A549 treated with dexamethasone at 1 μM for 4 hours (cell line): ENCODE data around the gene SLC17A1. TPM values are rescaled to one million over a fixed set of nuclear protein-coding genes. Genes with fewer than 3 reads are reported as not detected.

Source experiments
- total RNA-seq: library from RNA; stranded (reverse); fragments of 200-300 nt; extraction: Qiagen RNA extraction; gene quantifications from 5 replicates; pipeline ENCODE4 v1.2.3, GENCODE V29; 2022

SLC17A1 gene, protein sequence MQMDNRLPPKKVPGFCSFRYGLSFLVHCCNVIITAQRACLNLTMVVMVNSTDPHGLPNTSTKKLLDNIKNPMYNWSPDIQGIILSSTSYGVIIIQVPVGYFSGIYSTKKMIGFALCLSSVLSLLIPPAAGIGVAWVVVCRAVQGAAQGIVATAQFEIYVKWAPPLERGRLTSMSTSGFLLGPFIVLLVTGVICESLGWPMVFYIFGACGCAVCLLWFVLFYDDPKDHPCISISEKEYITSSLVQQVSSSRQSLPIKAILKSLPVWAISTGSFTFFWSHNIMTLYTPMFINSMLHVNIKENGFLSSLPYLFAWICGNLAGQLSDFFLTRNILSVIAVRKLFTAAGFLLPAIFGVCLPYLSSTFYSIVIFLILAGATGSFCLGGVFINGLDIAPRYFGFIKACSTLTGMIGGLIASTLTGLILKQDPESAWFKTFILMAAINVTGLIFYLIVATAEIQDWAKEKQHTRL
- 0.09 TPM in 1 of 5 replicates, not detected in the others for total RNA-seq

DNA sequence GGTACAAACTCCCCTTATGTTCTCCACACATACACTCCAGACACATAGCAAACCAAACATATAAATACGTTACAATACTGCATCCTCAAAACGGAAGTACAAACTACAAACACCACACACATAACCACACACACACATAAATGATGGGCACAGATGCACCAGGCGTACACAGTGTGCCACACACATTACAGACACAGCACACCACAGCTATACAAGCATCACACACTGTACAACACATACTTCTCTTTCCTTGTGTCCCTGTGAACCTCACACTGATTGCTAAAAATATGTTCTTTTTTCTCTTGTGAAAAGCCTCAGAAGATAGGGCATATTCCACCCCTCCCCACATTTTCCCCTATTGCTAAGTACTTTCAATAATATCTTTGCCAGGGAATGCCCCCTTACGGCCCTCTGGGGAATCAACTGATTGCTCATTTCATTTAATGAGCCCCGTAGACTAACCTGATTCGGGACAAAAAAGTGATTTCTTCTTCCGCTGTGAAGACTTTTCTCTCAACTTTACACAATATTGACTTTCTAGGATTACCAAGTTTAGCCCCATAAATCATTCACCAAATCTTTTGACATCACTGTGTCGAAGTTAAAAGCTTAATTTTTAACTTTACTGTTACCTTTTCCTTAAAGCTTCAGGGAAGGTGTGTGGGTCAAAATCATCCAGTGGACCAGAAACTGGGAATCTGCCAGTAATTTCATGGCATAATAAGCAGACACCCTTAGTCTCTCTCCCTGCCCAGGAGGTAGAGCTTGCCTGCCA is at the start of gene SLC17A1:
SLC17A1 (minus strand) TSS at position 521 of the 775 bp plus-strand sequence. CDS start 1,495 bp downstream, outside the sequence.

DNA sequence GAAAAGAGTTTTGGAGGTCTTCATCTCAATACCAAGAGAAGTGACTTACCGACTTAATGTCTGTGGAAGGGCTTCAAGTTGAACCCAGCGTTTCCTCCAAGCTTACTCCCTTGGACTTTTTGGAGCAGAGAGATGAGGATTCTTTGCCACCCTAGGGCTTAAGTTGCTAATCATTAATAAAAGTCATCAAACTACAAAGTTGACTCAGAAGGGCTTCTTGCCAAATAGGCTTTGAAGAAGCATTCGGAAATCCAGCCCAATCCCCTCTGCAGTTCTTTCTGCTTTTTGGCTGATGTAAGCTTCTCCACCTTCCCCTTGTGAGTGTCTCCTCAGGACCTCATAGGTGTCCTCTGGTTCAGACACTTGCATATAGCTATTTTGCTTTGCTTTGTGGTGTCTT is 42.3 kb upstream of the SLC17A1 start, which contains the start of gene SLC17A3:
SLC17A3 (minus strand) TSS at position 126 of the 400 bp plus-strand sequence. CDS start 5,856 bp downstream, outside the sequence.

DNA sequence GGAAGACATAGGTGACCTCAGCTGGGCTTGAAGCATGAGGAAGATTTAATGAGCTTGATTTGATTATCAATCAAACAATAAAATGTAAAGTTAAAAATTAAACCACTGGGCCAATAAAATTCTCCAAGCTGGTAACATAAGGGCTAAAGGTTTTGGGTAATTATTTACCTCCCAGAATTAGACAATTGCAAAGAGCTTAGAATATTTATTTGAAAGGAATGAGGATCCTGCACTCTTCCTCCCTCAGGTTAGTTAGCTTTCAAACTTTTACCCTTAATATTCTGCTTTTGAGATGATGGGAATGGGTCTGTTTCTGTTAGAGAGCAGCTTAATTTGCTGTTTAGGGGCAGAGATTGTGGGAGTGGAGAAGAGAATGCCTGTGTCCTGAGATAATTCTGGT is 77.3 kb downstream of the SLC17A1 start, which contains the start of gene SLC17A4:
SLC17A4 (plus strand) TSS at position 208 of the 400 bp plus-strand sequence. CDS start 7,221 bp downstream, outside the sequence.

Other genes with a start within 250 kb of the SLC17A1 start
- gene SCGN, start 179.8 kb downstream of the SLC17A1 start, total RNA-seq, result 0.20 to 0.39 TPM (median 0.28 TPM) in 4 of 5 replicates, not detected in the other
- 0.02 TPM in 1 of 5 replicates, not detected in the others for gene SLC17A4, start 77.3 kb downstream of the SLC17A1 start, total RNA-seq
- gene SLC17A3, start 42.2 kb upstream of the SLC17A1 start, total RNA-seq, result 0.86 to 1.3 TPM (median 1.1 TPM) in 5 replicates
- gene SLC17A2, start 98.6 kb upstream of the SLC17A1 start, total RNA-seq, result not detected in 5 replicates
- gene TRIM38, start 130.8 kb upstream of the SLC17A1 start, total RNA-seq, result 1.7 to 2.0 TPM (median 1.9 TPM) in 5 replicates